Fibroblast of mammary gland (primary cell): Measurements from ENCODE around the gene NR5A2.

ENCODE experiments used
- DNase-seq: peaks from one replicate; pipeline ENCODE4 v3.0.0-alpha.2; 2010; ENCODE audit warnings: low read depth
- H3K4me3 ChIP-seq: 2 replicates; pipeline ENCODE4 v1.5.1; 2011; ENCODE audit warnings: low read depth, mild to moderate bottlenecking, low read length, moderate library complexity; ENCODE audit not compliant: control insufficient read depth
- CTCF ChIP-seq: conservative IDR thresholded peaks from 2 replicates; pipeline ENCODE4 v1.5.1; 2011; ENCODE audit warnings: low read depth, low read length, inconsistent platforms; ENCODE audit not compliant: control insufficient read depth, insufficient read depth

NR5A2 gene

DNA sequence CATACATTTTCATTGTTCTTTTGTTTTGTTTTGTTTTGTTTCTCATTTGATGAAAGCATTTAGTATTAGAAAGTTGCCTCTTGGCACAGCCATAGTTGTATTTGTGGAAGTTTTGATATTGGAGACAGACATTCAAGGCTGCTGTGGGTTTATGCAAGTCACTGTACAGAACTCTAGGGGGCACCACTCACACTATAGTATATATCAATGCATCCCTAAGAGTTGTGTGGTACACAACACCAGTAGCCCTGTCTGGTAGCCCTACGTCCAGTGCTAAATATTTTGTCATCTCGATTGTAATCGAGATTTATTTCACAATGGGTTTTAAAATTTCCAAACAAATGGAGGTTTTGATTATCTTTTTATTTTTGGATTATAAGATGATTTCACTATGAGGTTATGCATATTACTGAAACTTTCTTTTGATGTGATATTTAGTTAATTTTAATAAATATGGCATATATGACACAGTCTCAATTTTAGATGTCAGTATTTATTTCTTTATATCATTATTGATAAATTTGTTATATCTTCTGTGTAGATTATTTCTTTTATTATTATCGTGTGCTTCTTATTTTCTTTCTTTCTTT, 112.2 kb downstream of the NR5A2 start:
- TF ChIP-seq CTCF: peak; percentile 86
- peak; percentile 77 for DNase-seq
- H3K4me3 ChIP-seq: no peak overlapping the region

DNA sequence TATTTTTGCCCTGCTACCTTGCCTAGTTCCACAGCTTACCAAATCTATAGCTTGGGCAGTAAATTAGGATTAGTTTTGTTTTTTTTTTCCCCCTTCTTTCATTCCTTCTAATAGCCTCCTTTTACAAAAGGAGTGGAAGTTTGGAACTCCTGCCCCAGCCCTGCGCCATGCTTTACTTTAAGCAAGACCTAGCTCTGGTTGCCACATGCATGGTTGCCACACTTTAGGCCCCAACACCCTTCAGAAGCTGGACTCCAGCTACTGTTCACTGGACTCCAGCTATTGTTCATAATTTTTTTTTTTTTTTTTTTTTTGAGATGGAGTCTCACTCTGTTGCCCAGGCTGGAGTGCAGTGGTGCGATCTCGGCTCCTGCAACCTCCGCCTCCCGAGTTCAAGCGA, 115.8 kb downstream of the NR5A2 start:
- TF ChIP-seq CTCF: no peak
- DNase-seq: no peak
- no peak overlapping the region for H3K4me3 ChIP-seq

- TF ChIP-seq CTCF: no peak
- DNase-seq: no peak
- no peak overlapping the region for H3K4me3 ChIP-seq
These were observed 118.6 kb downstream of the NR5A2 start for GRCh38 chr1:200146100-200146499.

GRCh38 chr1:200147094-200147493, 119.6 kb downstream of the NR5A2 start:
- no peak for DNase-seq
- no peak for TF ChIP-seq CTCF
- H3K4me3 ChIP-seq: no peak overlapping the region

DNA sequence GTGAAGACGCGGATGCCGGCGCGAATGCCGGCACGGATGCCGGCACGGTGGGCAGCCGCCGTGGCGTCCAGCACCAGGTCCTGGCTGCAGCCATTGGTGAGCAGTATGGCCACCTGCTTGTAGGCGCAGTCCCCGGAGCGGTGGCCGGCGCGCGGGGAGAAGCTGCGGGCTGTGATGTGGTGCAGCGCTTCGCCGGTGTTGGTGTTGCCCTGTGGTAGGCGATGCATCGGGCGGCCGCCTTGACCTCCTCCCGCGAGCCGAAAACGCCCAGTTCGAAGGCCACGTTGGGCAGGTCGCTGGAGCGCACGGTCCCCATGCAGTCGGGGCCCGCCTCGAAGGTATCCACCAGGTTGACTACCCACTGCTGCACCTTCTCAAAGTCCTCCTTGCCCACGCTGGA, 120.2 kb downstream of the NR5A2 start:
- no peak for TF ChIP-seq CTCF
- no peak for DNase-seq
- no peak overlapping the region for H3K4me3 ChIP-seq

DNA sequence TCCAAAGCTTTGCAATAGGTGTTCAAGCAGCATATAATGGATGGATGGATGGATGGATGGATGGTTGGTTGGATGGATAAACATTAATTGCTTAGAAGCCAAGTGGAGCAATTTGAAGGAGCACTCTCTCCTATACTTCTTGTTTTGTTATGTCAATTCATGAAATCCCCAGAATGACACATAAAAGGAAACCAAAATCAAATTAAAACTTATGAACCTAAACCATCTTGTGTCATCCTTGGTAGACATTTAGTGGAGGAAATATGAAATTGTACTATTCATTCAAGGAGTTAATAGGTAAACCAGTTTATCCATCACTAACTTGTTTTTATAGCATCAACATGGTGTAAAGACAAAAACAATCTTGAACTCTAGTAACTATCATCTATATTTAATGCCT, 122.5 kb downstream of the NR5A2 start:
- no peak for DNase-seq
- H3K4me3 ChIP-seq: no peak overlapping the region
- no peak for TF ChIP-seq CTCF

GRCh38 chr1:200150721-200151120, 123.2 kb downstream of the NR5A2 start:
- peak; percentile 79 for DNase-seq
- no peak overlapping the region for H3K4me3 ChIP-seq
- no peak for TF ChIP-seq CTCF
